Measurements from ENCODE around the gene OR2L3.
"Not testable (repeated sequence)": the region's sequence is repeated elsewhere in the genome, so short reads cannot be mapped to it uniquely, and the experiment has no call there.

The OR2L3 gene, protein sequence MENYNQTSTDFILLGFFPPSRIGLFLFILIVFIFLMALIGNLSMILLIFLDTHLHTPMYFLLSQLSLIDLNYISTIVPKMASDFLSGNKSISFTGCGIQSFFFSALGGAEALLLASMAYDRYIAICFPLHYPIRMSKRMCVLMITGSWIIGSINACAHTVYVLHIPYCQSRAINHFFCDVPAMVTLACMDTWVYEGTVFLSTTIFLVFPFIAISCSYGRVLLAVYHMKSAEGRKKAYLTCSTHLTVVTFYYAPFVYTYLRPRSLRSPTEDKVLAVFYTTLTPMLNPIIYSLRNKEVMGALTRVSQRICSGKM

DNA sequence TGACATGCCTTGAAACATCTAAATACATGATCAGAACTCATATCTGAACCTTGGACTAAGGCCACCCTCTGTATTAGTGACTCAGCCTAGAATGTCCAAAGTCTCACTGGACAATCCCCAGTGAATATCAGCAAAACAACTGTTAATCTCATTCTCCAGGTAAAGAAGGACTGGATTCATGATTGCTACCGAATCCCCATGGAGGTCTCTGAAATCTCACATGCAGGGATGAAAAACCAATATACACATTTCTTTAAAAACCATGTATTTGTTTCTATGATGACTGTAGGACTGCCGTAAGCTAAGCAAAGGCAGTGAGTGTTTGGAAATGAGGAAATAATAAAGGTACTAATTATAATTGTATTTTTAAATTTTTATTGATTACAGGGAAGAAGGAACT lies at the start of gene OR2L3:
TSS of gene OR2L3 (plus strand) at position 301 of the 400 bp plus-strand sequence. CDS start 13,846 bp downstream, outside the sequence.
- FAIRE-seq (no peak), DNase-seq (ENCODE audit: insufficient read length, low spot score) (no peak)

DNA sequence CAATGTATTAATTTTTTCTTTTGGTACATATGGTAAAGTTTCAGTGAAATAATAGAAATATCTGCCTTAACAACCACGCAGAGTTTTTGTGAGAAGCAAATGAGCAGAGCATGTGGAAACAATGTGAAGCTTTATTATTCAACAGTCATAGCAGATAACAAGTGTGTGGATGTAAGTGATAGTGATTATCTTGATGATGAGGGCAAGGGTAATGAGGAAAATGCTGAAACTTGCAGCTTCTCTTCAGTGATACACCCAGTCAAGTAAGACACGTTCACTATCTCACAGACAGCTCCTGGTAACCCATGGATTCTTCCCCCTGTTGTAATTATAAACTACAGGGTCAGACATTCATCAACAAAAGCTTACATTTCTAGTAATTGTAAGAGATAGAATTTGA lies 47.8 kb upstream of the OR2L3 start:
- DNase-seq (ENCODE audit: insufficient read length, low spot score) = no peak
- no peak for FAIRE-seq

DNA sequence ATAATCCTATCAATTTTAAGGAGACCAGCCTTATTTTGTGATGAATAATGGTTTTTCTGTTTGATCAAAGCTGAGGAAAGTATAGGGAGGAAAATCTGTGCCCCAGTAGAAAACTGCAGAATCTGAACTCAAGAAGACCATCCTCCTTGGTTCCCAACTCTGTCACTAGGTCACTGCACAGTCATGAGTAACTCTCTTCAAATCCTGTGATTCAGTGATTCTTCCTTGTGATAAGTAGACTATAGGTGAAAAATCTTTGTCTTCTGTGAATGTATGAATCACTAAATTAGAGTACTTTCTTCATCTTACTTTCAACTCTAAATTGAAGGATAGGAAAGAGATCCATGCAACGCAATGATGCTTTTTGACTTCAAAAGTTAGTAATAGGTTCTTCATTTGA lies 46.5 kb upstream of the OR2L3 start:
- DNase-seq (ENCODE audit: insufficient read length, low spot score) = no peak
- FAIRE-seq = no peak

DNA sequence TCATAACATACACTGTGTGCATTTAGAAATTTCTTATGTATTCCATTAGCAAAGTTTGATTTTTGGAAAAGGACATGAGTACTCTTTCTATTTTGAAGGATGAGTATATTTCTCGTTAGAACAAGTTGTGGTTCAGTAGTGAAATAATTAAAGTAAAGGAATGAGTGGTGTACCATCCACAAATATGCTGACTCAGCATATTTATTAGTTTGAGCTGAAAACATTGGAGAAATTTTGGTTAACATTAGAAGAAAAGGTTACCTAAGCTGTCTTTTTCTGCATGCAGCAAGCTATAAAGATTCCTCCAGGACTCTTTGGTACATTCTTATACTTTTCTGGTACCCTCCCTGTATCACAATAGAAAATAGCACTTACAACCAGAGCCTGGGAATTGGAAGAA lies 38.9 kb upstream of the OR2L3 start:
- no peak for DNase-seq (ENCODE audit: insufficient read length, low spot score)
- FAIRE-seq = no peak

DNA sequence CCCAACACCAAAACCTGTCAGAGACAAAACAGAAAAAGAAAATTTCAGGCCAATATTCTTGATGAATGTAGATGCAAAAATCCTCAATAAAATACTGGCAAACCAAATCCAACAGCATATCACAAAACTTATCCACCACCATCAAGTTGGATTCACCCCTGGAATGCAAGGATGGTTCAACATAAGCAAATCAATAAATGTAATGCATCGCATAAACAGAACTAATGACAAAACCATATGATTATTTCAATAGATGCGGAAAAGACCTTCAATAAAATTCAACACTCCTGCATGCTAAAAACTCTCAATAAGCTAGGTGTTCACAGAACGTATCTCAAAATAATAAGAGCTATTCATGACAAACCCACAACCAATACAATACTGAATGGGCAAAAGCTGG lies 37.0 kb upstream of the OR2L3 start:
- FAIRE-seq = no peak

DNA sequence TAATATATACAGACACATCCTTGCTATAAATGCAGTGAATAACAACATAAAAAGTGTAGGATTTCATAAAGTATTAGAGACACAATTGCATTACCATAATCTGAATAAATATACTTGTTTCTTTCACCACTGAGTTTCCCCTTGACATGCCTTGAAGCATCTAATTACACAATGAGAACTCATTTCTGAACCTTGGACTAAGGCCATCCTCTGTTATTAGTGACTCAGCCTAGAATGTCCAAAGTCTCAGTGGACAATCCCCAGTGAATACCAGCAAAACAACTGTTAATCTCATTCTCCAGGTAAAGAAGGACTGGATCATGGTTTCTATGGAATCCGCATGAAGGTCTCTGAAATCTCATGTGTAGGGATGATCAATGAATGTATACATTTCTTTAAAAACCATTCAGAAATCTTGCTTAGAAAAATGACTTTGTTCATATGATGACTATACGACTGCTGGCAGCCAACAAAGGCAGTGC lies 33.4 kb upstream of the OR2L3 start, which contains the start of gene OR2L5:
TSS of gene OR2L5 (plus strand) at position 432 of the 482 bp plus-strand sequence. CDS start 8,288 bp downstream, outside the sequence.
- DNase-seq (ENCODE audit: insufficient read length, low spot score) (no peak), FAIRE-seq (no peak)

More for the DNA sequence above, 37.0 kb upstream of the OR2L3 start:
- no peak for DNase-seq (ENCODE audit: insufficient read length, low spot score)

DNA sequence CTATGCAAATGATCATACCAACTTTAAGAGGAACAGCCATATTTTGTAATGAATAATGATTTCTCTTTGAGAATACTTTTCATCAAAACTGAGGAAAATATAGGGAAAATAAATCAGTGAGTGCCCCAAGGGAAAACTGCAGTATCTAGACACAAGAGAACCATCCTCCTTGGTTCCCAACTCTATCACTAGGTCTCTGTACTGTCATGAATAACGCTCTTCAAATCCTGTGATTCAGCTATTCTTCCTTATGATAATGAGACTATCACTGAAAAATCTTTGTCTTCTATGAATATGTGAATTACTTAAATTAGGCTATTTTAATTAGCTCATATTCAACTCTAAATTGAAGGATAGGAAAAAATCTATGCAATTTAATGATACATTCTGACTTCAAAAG lies 30.8 kb upstream of the OR2L3 start:
- FAIRE-seq = no peak
- DNase-seq (ENCODE audit: insufficient read length, low spot score) = no peak

DNA sequence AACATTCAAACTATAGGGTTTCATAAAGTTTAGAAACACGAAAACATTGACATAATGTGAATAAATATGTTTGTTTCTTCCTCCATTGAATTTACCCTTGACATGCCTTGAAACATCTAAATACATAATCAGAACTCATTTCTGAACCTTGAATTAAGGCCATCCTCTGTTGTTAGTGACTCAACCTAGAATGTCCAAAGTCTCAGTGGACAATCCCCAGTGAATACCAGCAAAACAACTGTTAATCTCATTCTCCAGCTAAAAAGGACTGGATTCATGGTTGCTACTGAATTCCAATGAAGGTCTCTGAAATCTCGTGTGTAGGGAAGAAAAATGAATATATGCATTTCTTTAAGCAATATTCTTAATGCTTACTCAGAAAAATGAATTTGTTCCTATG lies 16.9 kb upstream of the OR2L3 start, which contains the start of gene OR2L2:
TSS of gene OR2L2 (plus strand) at position 301 of the 400 bp plus-strand sequence. CDS start 8,198 bp downstream, outside the sequence.
- no peak for FAIRE-seq

DNA sequence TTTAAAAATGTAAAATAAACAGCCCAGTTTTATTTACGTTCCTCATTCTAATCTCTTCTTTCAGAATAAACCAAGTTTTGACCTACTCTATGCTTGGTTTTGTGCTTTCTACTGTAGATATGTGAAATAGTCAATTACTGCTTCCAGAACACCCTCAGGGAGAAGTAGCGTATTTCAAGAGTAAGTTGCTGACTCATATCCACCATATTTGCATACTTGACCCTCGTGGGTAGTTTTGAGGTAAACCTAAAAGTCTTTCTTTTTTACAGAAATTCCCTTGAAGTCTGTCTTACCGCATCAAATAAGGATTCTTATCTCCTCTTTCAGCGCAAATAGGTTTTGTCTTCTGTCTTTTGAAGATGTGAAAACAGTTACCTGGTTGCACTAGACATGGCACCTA lies 1.4 kb upstream of the OR2L3 start:
- FAIRE-seq (no peak), DNase-seq (ENCODE audit: insufficient read length, low spot score) (no peak)

More for the DNA sequence above, 16.9 kb upstream of the OR2L3 start, which contains the start of gene OR2L2:
- no peak for DNase-seq (ENCODE audit: insufficient read length, low spot score)

DNA sequence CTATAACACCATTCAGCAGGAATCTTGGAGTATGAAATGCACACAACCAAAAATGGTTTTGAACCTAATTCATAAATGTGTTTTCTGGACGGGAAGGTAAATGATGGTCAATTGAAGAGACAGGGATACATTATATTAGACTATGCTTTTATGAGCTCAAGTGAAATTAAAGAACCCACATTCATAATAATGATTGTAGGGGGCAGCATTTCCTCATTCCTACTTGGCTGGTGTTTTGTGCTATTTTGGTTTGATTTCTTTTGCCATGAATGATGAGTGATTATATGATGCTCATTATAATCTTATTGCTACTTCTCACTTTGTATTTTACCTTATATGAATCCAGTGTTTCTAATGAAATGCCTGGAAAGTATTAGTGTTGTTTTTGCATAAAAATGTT lies 372 bp downstream of the OR2L3 start:
- FAIRE-seq (no peak), DNase-seq (ENCODE audit: insufficient read length, low spot score) (no peak)

DNA sequence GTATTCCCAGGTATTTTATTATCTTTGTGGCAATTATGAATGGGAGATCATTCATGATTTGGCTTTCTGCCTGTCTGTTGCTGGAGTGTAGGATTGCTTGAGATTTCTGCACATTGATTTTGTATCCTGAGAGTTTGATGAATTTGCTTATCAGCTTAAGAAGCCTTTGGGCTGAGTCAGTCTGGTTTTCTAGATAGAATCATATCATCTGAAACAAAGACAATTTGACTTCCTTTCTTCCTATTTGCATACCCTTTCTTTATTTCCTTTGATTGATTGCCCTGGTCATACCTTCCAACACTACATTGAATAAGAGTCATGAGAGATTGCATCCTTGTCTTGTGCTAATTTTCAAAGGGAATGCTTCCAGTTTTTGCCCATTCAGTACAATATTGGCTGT lies 8.0 kb downstream of the OR2L3 start:
- FAIRE-seq (no peak), DNase-seq (ENCODE audit: insufficient read length, low spot score) (no peak)

DNA sequence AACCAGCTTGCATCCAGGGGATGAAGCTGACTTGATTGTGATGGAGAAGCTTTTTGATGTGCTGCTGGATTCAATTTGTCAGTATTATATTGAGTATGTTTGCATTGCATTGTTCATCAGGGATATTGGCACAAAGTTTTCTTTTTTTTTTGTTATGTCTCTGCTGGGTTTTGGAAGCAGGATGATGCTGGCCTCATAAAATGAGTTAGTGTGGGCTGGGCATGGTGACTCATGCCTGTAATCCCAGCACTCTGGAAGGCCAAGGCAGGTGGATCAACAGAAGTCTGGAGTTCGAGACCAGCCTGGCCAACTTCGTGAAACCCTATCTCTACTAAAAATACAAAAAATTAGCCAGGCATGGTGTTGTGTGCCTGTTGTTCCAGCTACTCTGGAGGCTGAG lies 8.6 kb downstream of the OR2L3 start:
- DNase-seq (ENCODE audit: insufficient read length, low spot score) (no peak), FAIRE-seq (no peak)

DNA sequence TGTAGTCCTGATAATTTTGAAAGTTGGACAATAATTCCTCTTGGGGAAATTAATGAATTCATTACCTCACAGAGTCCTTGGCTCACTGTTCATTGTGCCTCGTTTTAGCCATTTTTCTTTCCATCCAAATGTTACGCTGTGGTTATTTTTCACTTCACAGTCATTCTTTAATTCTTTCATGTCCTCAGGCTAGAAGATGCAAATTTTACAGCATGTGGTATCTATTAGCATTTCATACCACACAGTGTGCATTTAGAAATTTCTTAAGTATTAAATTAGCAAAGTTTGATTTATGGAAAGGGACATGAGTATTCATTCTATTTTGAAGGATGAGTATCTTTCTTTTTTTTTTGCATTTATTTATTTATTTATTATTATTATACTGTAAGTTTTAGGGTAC lies 18.4 kb downstream of the OR2L3 start:
- FAIRE-seq = no peak
- DNase-seq (ENCODE audit: insufficient read length, low spot score) = no peak

DNA sequence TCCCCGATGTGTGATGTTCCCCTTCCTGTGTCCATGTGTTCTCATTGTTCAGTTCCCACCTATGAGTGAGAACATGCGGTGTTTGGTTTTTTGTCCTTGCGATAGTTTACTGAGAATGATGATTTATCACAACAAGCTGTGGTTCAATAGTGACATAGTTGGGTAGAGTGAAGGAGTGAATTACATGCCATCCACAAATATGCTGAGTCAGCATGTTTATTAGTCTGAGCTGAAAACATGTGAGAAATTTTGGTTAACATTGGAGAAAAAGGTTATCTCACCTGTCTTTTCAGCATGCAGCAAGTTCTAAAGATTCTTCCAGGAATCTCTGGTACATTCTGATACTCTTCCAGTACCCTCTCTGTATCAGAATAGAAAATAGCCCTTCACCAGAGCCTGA lies 19.0 kb downstream of the OR2L3 start:
- no peak for FAIRE-seq
- DNase-seq (ENCODE audit: insufficient read length, low spot score) = no peak

DNA sequence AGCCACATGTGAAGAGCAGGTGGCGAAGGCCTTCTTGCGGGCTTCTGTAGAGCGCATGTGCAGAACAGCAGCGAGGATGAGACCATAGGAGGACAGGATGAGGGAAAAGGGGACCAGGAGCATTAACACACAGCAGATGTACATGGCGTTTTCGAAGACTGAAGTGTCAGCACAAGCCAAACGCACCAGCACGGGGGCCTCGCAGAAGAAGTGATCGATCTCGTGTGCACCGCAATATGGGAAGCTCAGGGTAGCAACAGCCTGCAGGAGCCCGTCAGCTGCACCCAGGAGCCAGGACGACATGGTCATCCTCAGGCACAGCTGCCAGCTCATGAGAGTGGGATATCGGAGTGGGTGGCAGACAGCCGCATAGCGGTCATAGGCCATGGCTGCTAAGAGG lies 37.2 kb downstream of the OR2L3 start:
- FAIRE-seq; DNase-seq (ENCODE audit: insufficient read length, low spot score): not testable (repeated sequence)

DNA sequence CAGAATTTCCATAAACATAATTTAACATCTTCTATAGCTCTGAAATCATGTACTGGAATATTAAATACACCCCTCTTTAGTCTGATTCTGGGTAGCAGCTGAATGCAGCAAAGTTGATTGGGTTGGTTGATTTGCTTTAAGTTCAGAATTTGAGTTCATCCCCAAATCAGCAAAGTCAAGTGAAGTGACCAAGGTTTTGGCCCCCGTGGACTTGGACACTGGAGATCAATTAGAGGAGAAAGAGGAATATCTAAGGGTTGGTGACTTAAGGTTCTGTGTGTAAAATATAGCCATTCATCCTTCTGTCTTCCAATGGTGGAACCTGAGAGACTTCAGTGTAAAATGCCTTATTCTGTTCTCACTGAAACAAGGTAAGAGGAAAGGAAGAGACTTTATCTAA lies 48.2 kb downstream of the OR2L3 start, which contains the start of gene OR2L13:
TSS of gene OR2L13 (plus strand) at position 301 of the 400 bp plus-strand sequence. CDS start 4,192 bp downstream, outside the sequence.
- no peak for DNase-seq (ENCODE audit: insufficient read length, low spot score)
- FAIRE-seq = no peak

DNA sequence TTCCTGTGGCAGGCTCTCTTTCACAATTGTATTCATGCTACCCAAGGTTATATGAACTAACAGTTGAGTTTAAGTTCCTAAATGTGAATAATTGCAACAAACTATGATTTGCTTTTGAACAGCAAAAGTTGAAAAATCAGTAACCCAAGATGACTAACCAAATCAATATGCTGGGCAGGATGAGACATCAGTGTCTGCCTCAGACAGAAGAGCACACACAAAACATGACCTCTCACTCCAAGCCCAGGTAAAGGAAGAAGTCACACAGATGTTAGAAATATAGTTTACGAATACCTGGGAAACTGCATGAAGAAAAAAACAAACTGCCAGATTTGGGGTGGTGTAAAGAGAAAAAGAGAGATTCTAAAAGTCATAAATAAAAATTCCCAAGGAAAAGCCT lies 51.9 kb downstream of the OR2L3 start:
- FAIRE-seq (no peak), DNase-seq (ENCODE audit: insufficient read length, low spot score) (no peak)

DNA sequence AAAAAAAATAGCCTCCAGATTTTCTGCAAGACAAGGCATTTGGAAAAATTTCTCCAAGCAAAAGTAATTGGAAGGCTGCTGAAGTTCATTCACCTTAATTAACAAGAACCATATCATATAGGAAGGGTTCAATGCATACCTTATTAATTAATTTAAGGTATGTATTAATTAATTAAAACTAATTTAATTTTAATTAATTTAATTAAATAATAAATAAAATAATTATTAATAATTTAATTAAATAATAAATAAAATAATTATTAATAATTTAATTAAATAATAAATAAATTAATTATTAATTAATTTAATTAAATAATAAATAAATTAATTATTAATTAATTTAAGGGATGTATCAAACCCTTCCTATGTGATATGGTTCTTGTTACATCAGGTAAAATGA lies 56.2 kb downstream of the OR2L3 start:
- FAIRE-seq = no peak
- no peak for DNase-seq (ENCODE audit: insufficient read length, low spot score)

DNA sequence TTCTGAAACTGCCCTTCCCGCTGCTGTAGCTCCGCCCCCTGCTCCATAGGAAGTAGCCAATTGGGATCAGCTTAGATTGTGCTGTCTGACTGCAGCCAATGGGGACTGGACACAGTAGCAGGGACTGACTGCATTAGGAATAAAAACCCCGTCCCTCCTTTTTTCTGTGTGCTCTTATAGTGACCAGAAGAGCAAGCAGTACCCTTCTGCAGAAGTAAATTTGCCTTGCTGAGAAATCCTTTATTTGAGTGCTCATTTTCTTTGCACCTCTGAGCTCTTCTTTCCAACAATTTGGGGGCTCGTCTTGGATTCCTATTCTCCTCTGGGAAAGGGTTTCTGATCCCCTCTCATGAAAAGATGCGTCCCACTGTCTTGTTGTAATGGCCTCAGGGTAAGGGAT lies 64.5 kb downstream of the OR2L3 start:
- DNase-seq (ENCODE audit: insufficient read length, low spot score) (no peak), FAIRE-seq (no peak)
